Muscle layer of duodenum (tissue), 2 donors: ENCODE data around the gene GNLY.

Experiments used
- H3K27ac ChIP-seq: one replicate; pipeline ENCODE4 v1.7.0; 2013; ENCODE audit warnings: mild to moderate bottlenecking, low read length
- H3K27me3 ChIP-seq: one replicate; pipeline ENCODE4 v1.7.0; 2013; ENCODE audit warnings: low read depth, mild to moderate bottlenecking, control low read depth, low read length
- H3K36me3 ChIP-seq, 2 donors: one replicate each; pipeline ENCODE4 v1.7.0; 2013; ENCODE audit warnings: low read length in 2 of 2, control low read depth in 1 of 2, mild to moderate bottlenecking in 1 of 2; ENCODE audit not compliant: insufficient read depth in 2 of 2, control insufficient read depth in 1 of 2
- H3K4me1 ChIP-seq, 2 donors: one replicate each; pipeline ENCODE4 v1.7.0; 2013; ENCODE audit warnings: low read length in 2 of 2, mild to moderate bottlenecking in 2 of 2, control low read depth in 1 of 2, moderate library complexity in 1 of 2; ENCODE audit not compliant: insufficient read depth in 2 of 2, control insufficient read depth in 1 of 2
- H3K4me3 ChIP-seq, 2 donors: one replicate each; pipeline ENCODE4 v1.7.0; 2013; ENCODE audit warnings: low read length in 2 of 2, low read depth in 1 of 2, mild to moderate bottlenecking in 1 of 2
- H3K9me3 ChIP-seq, 2 donors: one replicate each; pipeline ENCODE4 v1.7.0; 2013; ENCODE audit warnings: low read length in 2 of 2, control low read depth in 1 of 2, mild to moderate bottlenecking in 1 of 2; ENCODE audit not compliant: control insufficient read depth in 1 of 2
- donor health status: healthy.

The GNLY gene

GRCh38 chr2:85694052-85695025 lies at the start of gene GNLY:
TSS of gene GNLY (plus strand) at chr2:85694358. CDS start at chr2:85694419, 61 bp downstream.
- Histone ChIP-seq H3K27me3 (no peaks in the 10 kb centered on the region), H3K4me3 (no peak within 1 kb of the TSS), H3K9me3 (no peaks in the 10 kb centered on the region), H3K4me1 (no peaks in the 10 kb centered on the region), H3K27ac (no peak within 1 kb of the TSS), H3K36me3 (no peaks in the 10 kb centered on the region)

GRCh38 chr2:85644909-85645308 lies 49.2 kb upstream of the GNLY start:
- Histone ChIP-seq H3K27ac (no peak overlapping the region), H3K9me3 (no peaks in the 10 kb centered on the region), H3K27me3 (no peaks in the 10 kb centered on the region), H3K4me3 (no peak overlapping the region), H3K4me1 (no peaks in the 10 kb centered on the region), H3K36me3 (peaks cover 70 to 92% of the 10 kb centered on the region in 2 donors)

GRCh38 chr2:85646166-85646565 lies 48.0 kb upstream of the GNLY start:
- H3K36me3 ChIP-seq: peaks cover 65 to 93% of the 10 kb centered on the region in 2 donors
- no peaks in the 10 kb centered on the region for H3K4me1 ChIP-seq
- H3K9me3 ChIP-seq: no peaks in the 10 kb centered on the region
- no peak overlapping the region for H3K4me3 ChIP-seq
- H3K27ac ChIP-seq: no peak overlapping the region
- H3K27me3 ChIP-seq: no peaks in the 10 kb centered on the region

- no peak overlapping the region for H3K4me3 ChIP-seq
- no peaks in the 10 kb centered on the region for H3K4me1 ChIP-seq
- H3K9me3 ChIP-seq: no peaks in the 10 kb centered on the region
- peaks cover 58 to 79% of the 10 kb centered on the region in 2 donors for H3K36me3 ChIP-seq
- no peaks in the 10 kb centered on the region for H3K27me3 ChIP-seq
- no peak overlapping the region for H3K27ac ChIP-seq
Observed at GRCh38 chr2:85647823-85648526, 46.2 kb upstream of the GNLY start.

- Histone ChIP-seq H3K4me1 (no peaks in the 10 kb centered on the region), H3K27ac (no peak overlapping the region), H3K27me3 (no peaks in the 10 kb centered on the region), H3K9me3 (no peaks in the 10 kb centered on the region), H3K36me3 (peaks cover 58 to 73% of the 10 kb centered on the region in 2 donors), H3K4me3 (no peak overlapping the region)
Observed at GRCh38 chr2:85648619-85649018, 45.5 kb upstream of the GNLY start.

- peaks cover 52 to 66% of the 10 kb centered on the region in 2 donors for H3K36me3 ChIP-seq
- no peak overlapping the region for H3K4me3 ChIP-seq
- no peaks in the 10 kb centered on the region for H3K4me1 ChIP-seq
- H3K27ac ChIP-seq: no peak overlapping the region
- no peaks in the 10 kb centered on the region for H3K27me3 ChIP-seq
- H3K9me3 ChIP-seq: no peaks in the 10 kb centered on the region
Observed at GRCh38 chr2:85649201-85650190, 44.7 kb upstream of the GNLY start.

GRCh38 chr2:85650456-85650855 lies 43.7 kb upstream of the GNLY start:
- Histone ChIP-seq H3K36me3 (peaks cover 45 to 56% of the 10 kb centered on the region in 2 donors), H3K4me3 (no peak overlapping the region), H3K4me1 (no peaks in the 10 kb centered on the region), H3K9me3 (no peaks in the 10 kb centered on the region), H3K27me3 (no peaks in the 10 kb centered on the region), H3K27ac (no peak overlapping the region)

- H3K4me3 ChIP-seq: no peak overlapping the region
- peaks cover 42 to 56% of the 10 kb centered on the region in 2 donors for H3K36me3 ChIP-seq
- H3K27me3 ChIP-seq: no peaks in the 10 kb centered on the region
- H3K27ac ChIP-seq: no peak overlapping the region
- no peaks in the 10 kb centered on the region for H3K9me3 ChIP-seq
- H3K4me1 ChIP-seq: no peaks in the 10 kb centered on the region
Observed at GRCh38 chr2:85651097-85651496, 43.1 kb upstream of the GNLY start.

- Histone ChIP-seq H3K9me3 (no peaks in the 10 kb centered on the region), H3K4me1 (no peaks in the 10 kb centered on the region), H3K36me3 (peaks cover 36 to 51% of the 10 kb centered on the region in 2 donors), H3K27ac (no peak overlapping the region), H3K4me3 (no peak overlapping the region), H3K27me3 (no peaks in the 10 kb centered on the region)
Observed at GRCh38 chr2:85652056-85652455, 42.1 kb upstream of the GNLY start.

GRCh38 chr2:85653996-85654395 lies 40.2 kb upstream of the GNLY start:
- Histone ChIP-seq H3K4me3 (no peak overlapping the region), H3K27ac (no peak overlapping the region), H3K27me3 (no peaks in the 10 kb centered on the region), H3K36me3 (peaks cover 20 to 31% of the 10 kb centered on the region in 2 donors), H3K4me1 (no peaks in the 10 kb centered on the region), H3K9me3 (no peaks in the 10 kb centered on the region)
